HG02759 (cell line): ENCODE results near the gene GNG14.
A peak's percentile ranks its signal among the peaks of the same experiment; 100 is the strongest.
"Not testable (repeated sequence)": the region's sequence is repeated elsewhere in the genome, so short reads cannot be mapped to it uniquely, and the experiment has no call there.

Experiments used
- ATAC-seq: cut with Tn5 transposase; IDR thresholded peaks from one replicate; pipeline ENCODE4 v1.9.1; 2021; ENCODE audit warnings: mild to moderate bottlenecking, moderate library complexity; ENCODE audit not compliant: unreplicated experiment

GNG14 gene

GRCh38 chr19:12666265-12667048 lies 21.3 kb upstream of the GNG14 start, which contains the start of the genes MAN2B1 and WDR83:
TSS of gene MAN2B1 (minus strand) at chr19:12666742. CDS start at chr19:12666701, 41 bp downstream.
TSS of gene WDR83 (plus strand) at chr19:12666807. CDS start at chr19:12669791, 2,984 bp downstream.
- ATAC-seq: peak; percentile 61

GRCh38 chr19:12667731-12668302 lies 20.0 kb upstream of the GNG14 start:
- ATAC-seq: no peak

GRCh38 chr19:12668346-12668745 lies 19.5 kb upstream of the GNG14 start:
- ATAC-seq: no peak

- ATAC-seq: peak; percentile 10
Measured at GRCh38 chr19:12668932-12669269, 18.9 kb upstream of the GNG14 start.

- ATAC-seq: peak; percentile 48
Measured at GRCh38 chr19:12669270-12670158, 18.3 kb upstream of the GNG14 start.

- ATAC-seq: no peak
Measured at GRCh38 chr19:12670159-12670928, 17.5 kb upstream of the GNG14 start.

- no peak for ATAC-seq
Measured at GRCh38 chr19:12672744-12673143, 15.1 kb upstream of the GNG14 start.

- no peak for ATAC-seq
Measured at GRCh38 chr19:12675399-12675798, 12.4 kb upstream of the GNG14 start.

GRCh38 chr19:12675940-12676339 lies 11.9 kb upstream of the GNG14 start:
- no peak for ATAC-seq

- no peak for ATAC-seq
Measured at GRCh38 chr19:12676384-12676792, 11.4 kb upstream of the GNG14 start.

- no peak for ATAC-seq
Measured at GRCh38 chr19:12676928-12677327, 10.9 kb upstream of the GNG14 start.

- not testable (repeated sequence) for ATAC-seq
Measured at GRCh38 chr19:12678039-12678438, 9.8 kb upstream of the GNG14 start.

- ATAC-seq: no peak
Measured at GRCh38 chr19:12680034-12680433, 7.8 kb upstream of the GNG14 start.

GRCh38 chr19:12681074-12681987 lies 6.5 kb upstream of the GNG14 start, which contains the start of gene DHPS:
TSS of gene DHPS (minus strand) at chr19:12681880. CDS start at chr19:12681766, 114 bp downstream.
- peak; percentile 82 for ATAC-seq

- ATAC-seq: no peak
Measured at GRCh38 chr19:12685831-12686230, 2.0 kb upstream of the GNG14 start.

- no peak for ATAC-seq
Measured at GRCh38 chr19:12689012-12689411, 1.2 kb downstream of the GNG14 start.

- ATAC-seq: no peak
Measured at GRCh38 chr19:12689581-12690216, 1.9 kb downstream of the GNG14 start.

GRCh38 chr19:12692960-12693359 lies 5.2 kb downstream of the GNG14 start:
- no peak for ATAC-seq

- no peak for ATAC-seq
Measured at GRCh38 chr19:12694641-12695040, 6.8 kb downstream of the GNG14 start.
